Endothelial cell of umbilical vein (primary cell): ENCODE data around the gene ADAMTSL3.

Experiments
- CTCF ChIP-seq, 2 donors: IDR thresholded peaks; 1 replicate in 1 of 2; 2 replicates in 1 of 2; pipeline ENCODE4 v1.5.1; 2011; ENCODE audit warnings: low read length in 2 of 2, mild to moderate bottlenecking in 2 of 2, moderate library complexity in 2 of 2, control low read depth in 1 of 2, inconsistent platforms in 1 of 2, low read depth in 1 of 2; ENCODE audit not compliant: insufficient read depth in 1 of 2; ENCODE audit errors: extremely low read depth in 1 of 2
- EZH2 ChIP-seq: IDR thresholded peaks from 2 replicates; pipeline ENCODE4 v1.6.1; 2012; ENCODE audit warnings: borderline replicate concordance, low read depth, mild to moderate bottlenecking, moderate library complexity, low read length, inconsistent platforms; ENCODE audit not compliant: severe bottlenecking
- FOS ChIP-seq: IDR thresholded peaks from 2 replicates; pipeline ENCODE4 v1.6.1; 2011; ENCODE audit warnings: mild to moderate bottlenecking, low read length, moderate library complexity, borderline replicate concordance; ENCODE audit not compliant: insufficient read depth
- MYC ChIP-seq: IDR thresholded peaks from one replicate; pipeline ENCODE4 v1.6.1; 2011; ENCODE audit warnings: mild to moderate bottlenecking, low read depth, low read length
- POLR2A ChIP-seq: IDR thresholded peaks from 2 replicates; pipeline ENCODE4 v1.6.1; 2012; ENCODE audit warnings: low read depth, mild to moderate bottlenecking, control low read depth, low read length
- POLR2AphosphoS5 ChIP-seq: IDR thresholded peaks from 2 replicates; pipeline ENCODE4 v1.6.1; 2012; ENCODE audit warnings: low read depth, mild to moderate bottlenecking, control low read depth, low read length, moderate library complexity; ENCODE audit not compliant: insufficient read depth

GRCh38 chr15:83905556-83906273, 251.8 kb downstream of the ADAMTSL3 start:
- TF ChIP-seq CTCF (IDR thresholded peaks at IDR 0.05; ENCODE audit: extremely low read depth in 1 of 2, insufficient read depth in 1 of 2, low read depth in 1 of 2, low read length in 2 of 2) (no peak), MYC (no peak), FOS (no peak), POLR2A (no peak), POLR2AphosphoS5 (no peak), EZH2 (no peak)
